Stimulated activated CD8-positive, alpha-beta memory T cell treated with anti-CD3 and anti-CD28 coated beads, Interleukin-4, amount 100 ng/mL, for 24 hours (primary cell): ENCODE data around the gene EML6.

ENCODE experiments used
- DNase-seq: peaks from one replicate; pipeline ENCODE4 v3.0.0-alpha.2; 2020; ENCODE audit warnings: low read depth

EML6 gene

GRCh38 chr2:54758951-54759350 is 35.5 kb downstream of the EML6 start:
- DNase-seq, result no peak

DNA sequence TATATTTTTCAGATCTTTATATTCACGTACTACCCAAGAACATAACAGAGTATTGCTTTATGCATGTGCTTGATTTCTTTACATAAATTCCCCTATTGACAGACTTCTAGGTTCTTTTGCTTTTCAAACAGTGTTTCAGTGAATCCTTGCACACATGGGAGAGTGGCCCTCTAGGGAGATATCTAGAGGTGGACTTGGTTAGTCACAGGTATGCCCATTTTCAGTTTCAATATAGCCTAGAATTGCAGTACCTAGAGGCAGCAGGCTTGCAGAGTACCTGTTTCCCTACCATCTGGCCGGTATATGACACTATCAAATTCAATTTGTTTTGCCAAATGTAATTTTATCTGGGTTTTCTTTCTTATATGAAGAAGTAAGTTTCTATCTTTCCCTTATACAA is 36.8 kb downstream of the EML6 start:
- DNase-seq, result no peak

DNA sequence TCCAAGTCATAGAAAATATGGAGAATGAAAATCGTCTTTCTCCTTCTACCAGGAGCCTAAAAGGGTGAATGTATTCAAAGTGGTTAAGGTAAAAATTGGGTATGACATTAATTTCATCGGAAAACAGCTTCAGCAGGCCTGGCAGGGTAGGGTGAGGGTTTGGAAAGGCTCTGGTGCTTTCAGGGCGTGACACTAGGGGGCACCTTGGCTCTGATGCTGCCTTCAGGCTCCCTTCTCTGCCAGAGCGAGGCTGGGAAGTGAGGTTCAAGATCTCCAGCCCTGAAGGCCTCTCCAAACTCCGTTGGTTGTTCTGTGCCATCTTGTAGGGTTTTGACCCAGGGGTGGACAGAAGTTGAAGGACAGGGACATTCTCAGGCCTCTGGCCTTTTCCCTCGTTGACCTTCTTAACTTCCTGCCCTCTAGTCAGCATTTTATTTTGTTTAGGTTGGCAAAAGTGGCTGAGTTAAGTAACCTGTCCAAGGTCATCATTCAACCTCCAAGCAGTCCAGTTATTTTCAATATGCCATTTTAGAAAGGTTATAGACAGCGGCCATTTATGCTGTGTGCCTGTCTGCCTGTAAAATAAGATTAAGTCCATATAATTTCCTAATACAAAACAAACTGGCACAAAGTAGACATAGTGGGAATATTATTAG is 40.3 kb downstream of the EML6 start:
- no peak for DNase-seq

GRCh38 chr2:54767921-54768320 is 44.5 kb downstream of the EML6 start:
- no peak for DNase-seq

- no peak for DNase-seq
These were observed 45.4 kb downstream of the EML6 start for GRCh38 chr2:54768772-54769428.

- DNase-seq, result no peak
These were observed 46.7 kb downstream of the EML6 start for GRCh38 chr2:54770211-54770610.

GRCh38 chr2:54770676-54771075 is 47.2 kb downstream of the EML6 start:
- no peak for DNase-seq

DNA sequence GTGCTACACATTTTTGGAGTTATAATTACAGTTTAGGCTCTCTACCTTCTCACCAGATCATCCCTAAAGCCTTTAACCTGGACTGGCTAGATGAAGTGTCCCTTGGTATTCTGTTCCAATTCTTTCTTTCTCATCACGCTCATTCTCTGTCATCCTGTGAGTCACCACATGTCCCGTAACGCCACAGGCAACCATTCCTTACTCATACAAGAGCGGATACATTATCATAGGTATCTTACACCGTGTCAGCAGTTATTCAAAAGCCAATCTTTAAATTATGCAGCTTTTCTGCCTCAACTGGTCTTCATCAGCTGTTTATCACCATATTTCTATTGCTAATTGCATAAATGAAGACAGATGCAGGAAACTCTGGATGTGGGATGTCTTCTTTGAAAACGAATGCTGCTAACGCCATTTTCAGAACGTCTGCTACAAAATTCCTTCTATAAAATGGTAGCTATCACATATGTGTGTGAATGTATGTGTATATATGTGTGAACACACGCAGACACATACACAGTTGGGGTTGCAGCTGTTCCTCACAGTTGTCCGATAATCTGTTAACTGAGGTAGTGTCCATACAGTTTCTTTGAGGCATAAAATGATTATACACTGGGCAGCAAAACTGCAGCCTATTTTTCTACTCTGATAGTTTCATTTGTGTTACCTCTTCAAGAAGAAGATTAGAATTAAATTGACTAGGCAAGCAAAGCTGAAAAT is 47.9 kb downstream of the EML6 start:
- DNase-seq, result no peak

DNA sequence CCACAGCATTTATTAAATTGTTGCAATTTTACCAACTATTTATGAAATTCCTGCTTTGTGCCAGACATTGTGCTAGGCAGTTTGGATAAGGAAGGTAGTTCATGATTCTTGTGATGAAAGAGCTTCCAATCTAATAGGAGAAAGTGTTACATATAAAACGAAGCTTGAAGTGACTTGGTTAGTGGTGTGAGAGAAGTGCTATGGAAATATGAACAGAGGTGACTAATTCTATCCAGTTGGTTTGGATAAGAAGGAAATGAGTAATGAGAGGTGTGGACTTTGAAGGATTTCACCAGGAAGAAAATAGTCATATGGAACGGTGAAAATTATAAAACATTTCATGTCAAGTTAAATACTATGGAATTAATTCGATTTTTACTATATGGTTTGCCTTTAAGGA is 48.6 kb downstream of the EML6 start:
- no peak for DNase-seq

GRCh38 chr2:54772531-54772930 is 49.1 kb downstream of the EML6 start:
- no peak for DNase-seq

GRCh38 chr2:54773233-54773632 is 49.8 kb downstream of the EML6 start:
- DNase-seq, result no peak

DNA sequence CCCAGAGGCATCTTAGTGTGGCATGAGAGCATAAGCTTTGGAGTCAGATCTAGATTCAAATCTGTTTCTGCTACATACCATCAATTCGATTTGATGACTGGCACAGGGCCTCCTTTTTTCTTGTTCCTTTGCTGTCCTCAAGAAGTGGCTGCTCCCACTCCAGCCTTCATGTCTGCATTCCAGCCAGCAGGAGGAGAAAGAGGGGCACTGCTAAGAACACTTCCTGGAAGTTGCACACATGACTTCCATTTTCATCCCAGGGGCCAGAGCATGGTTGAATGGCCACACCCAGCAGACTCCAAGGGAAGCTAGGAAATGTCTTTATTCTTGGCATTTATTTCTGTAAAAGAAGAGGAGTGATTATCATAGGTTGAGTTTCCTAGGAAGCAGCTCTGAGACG is 50.4 kb downstream of the EML6 start:
- no peak for DNase-seq

DNA sequence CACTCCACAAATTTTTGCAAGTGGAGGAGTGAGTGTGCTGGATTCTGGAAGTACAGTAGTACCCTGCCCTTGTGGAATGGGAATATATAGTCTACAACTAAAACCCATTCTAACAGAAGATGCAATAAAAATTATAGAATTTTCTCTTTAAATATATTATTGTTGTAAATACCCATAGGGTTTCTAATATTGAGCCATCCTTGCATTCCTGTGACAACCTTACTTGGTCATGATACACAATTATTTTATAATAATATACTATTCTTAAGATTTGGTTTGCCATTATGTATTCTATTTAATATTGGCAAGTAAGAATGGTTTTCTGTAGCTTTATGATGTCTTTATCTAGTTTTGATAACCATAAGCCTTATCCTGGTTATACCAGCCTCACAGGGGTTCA is 52.2 kb downstream of the EML6 start:
- DNase-seq, result no peak

DNA sequence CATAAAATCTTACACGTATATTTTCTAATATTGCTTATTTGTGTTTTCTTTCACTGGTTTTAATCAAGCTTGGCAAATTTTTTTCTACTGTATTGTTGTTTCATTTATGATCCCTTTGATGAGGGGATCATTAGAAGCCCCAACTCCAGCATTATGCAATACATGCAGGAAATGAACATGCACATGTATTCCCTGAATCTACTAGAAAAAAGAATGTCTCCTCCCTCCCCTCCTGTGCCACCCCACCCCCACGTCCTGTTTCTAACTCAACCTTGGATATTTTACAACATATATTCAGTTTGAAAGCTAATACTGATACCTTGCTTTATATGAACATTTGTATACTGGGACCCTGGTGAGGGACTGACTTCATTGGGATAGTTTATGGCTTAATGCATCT is 53.0 kb downstream of the EML6 start:
- DNase-seq, result no peak

- no peak for DNase-seq
These were observed 59.9 kb downstream of the EML6 start for GRCh38 chr2:54783349-54783748.

DNA sequence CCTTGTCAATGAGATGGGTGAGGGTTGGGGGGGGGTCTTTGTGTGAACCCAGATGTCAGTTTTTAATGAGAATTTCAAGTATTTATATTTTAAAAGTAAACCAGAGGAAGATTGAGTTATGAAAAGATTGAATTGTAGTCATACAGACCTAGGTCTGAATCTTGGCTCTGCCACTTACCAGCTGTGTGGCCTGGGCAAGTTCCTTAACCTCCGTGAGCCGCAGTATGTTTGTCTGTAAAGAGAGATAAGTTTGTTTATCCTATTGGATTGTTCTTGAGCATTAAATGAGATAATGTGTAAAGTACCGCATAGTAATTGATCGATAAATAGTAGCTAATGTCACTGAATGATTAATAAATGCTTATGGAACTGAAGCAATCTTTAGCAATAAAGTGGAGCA is 63.8 kb downstream of the EML6 start:
- no peak for DNase-seq

GRCh38 chr2:54787755-54788366 is 64.4 kb downstream of the EML6 start:
- DNase-seq, result no peak

DNA sequence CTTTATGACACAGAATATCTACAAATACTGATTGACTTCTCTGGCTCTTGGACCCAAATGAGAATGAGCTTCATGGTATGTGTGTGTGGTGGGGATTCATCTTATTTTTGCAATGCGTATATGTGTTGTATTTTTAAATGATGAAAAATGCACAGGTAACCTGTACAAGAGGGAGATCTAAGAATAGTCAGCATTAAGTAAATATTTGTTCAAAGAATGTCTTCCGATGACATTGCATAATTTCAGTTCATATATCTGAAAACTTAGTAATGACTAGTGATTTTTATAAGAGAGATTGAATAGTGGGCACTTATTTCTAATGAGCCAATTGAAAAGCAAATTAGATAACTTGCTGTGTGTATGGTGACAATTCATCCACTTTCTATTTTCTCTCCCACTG is 66.4 kb downstream of the EML6 start:
- no peak for DNase-seq

DNA sequence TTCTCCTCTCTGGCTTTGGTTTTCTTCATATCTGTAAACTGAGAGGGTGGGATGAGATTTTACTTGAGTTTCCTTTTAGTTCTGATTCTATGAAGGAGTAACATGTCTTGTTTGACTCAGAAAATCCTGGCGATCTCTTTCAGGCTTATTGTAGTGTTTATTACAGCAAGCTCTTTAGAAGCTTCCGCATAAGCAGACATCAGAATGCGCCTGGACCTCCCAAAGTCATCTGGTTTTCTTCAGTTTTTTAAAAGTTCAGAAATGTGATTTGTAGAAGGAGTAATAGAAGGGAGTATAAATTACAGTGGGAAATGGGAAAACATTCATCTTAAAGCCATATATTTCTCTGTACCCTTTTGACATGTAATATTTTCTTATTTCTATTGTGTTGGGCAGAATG is 68.4 kb downstream of the EML6 start:
- no peak for DNase-seq

DNA sequence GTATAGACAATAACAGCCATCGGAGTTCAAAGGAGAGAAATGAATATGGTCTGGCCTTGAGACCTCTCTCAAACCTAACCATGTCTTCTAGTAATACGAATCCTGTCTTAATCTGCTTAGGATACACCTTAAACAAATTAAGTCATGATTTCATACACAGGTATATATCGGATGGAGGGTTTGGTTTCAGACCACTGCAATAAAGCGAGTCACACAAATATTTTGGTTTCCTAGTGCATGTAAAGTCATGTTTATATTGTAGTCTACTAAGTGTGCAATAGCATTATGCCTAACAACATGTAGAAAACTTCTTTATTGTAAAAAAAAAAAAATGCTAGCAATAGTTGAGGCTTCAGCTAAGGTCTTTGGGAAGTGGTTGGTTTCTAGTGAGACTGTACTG is 73.8 kb downstream of the EML6 start:
- DNase-seq, result no peak

GRCh38 chr2:54801352-54801751 is 77.9 kb downstream of the EML6 start:
- DNase-seq, result no peak

- DNase-seq, result no peak
These were observed 80.6 kb downstream of the EML6 start for GRCh38 chr2:54803783-54804751.
